AG20443 (cell line): ENCODE measurements around the gene MRPL16.
"Not testable (repeated sequence)": the region's sequence is repeated elsewhere in the genome, so short reads cannot be mapped to it uniquely, and the experiment has no call there.

ENCODE experiments used
- DNase-seq: peaks from one replicate; pipeline ENCODE4 v3.0.0; 2012; ENCODE audit warnings: low spot score, mixed read lengths

Gene MRPL16

DNA sequence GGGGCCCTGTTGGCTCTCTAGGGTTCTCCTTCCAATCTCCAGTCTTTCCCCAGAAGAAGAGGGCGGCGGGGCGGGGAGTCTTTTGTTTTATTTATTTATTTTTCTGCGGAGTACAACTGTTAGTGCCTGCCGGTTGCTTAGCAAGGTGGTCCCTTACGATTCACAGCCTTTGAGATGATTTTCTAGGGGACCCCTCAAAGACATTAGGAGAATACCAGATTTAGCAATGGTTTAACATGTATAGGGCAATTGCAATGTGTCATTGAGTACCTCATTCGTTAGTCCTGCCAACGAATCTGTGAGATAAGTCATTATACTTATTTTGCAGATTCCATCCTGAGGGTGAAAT is 307 bp upstream of the MRPL16 start:
- DNase-seq = no peak

DNA sequence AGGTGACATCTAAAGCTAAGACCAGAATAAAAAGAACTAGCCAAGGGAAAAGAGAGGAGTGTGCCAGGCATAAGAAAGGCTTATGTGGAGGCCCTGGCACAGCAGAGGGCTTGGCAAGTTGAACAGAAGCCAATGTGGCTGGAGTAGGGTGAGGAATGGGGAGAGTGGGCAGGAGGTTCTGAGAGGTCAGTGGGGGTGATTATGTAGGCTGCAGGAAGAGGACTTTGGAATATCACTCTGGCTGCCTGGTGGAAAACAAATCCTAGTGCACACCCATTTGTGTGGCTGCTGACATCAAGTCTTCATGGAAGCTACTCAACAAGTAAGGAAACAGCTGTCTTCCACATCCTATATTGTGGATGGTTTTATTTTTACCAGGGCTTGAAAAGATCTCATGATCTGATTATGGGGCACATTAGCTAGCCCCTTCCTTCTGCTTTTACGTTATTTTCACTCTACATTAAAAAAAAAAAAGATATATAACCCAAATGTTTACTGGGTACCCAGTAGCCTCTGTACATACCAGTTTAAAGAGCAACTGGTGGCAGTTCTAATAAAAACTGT is 3.4 kb downstream of the MRPL16 start:
- no peak for DNase-seq

DNA sequence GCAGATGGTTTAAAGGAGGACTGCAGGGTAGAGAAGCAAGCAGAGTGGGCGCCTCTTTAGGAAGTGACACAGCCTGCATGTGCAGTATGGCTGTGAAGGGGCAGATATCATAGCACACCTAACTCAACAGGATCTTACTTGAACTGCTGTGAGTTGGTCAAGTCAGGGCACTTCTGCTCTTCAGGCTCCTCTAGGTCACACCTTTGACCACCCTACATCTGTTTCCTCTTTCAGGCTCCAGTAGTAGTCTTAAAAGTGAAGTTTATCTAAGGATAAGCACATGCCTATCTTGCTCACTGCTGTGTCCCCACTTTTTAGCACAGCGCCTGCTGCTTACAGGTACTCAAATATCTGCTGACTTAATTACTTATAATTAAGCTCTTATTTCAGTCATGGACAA is 6.5 kb downstream of the MRPL16 start:
- DNase-seq = no peak

- DNase-seq = peak; percentile 62
These were observed 7.9 kb downstream of the MRPL16 start for GRCh38 chr11:59802639-59803176.

DNA sequence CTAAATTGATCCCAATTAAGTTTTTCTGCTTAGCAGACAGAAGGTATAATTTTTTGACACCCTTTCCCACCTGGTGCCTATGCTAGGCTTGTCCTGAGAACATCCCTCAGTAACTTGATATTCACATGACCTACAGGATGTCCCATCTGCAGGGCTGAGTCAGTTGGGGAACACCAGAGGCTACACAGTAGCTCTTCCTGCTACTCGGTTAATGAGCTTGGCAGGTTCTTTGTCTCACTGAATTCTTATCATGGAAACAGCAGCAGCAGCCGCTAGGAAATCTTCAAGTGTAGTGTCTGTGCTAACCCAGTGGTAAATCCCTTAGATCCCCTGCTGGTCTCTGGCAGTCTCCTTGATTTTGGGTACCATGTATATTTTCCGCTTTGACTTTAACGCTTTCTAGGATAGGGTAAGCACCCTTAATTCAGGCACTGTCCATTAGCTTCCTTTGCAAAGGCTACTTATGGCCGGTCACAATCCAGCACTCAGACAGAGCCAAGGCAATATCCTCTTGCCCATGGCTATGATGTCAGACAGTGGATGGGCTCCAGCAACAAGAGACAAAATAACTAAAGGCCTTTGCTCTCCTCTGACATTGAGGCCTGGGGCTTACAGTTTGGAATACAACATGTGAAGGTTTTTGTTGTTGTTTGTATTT is 8.5 kb downstream of the MRPL16 start:
- DNase-seq = peak; percentile 59

GRCh38 chr11:59801160-59801706 is 9.3 kb downstream of the MRPL16 start:
- DNase-seq = no peak

GRCh38 chr11:59800390-59801025 is 10.1 kb downstream of the MRPL16 start:
- no peak for DNase-seq

DNA sequence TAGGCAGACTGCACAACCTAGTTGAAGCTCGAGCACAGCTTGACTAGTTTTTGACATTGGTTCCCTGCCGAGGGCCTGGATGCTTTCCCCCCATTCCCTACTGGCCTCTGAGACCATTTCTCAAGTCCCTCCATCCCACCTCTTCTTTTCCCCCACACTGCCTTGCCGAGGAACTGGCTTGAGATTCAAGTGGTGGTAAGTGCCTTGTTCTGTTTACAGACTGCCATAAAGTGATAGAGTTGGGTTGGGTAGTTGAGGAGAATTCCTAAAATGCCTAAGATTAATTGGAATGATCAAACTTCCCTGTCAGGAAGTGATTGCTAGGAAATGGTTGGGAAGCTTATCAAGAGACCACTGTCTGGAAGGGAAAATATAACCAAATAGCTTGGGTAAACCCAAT is 16.2 kb downstream of the MRPL16 start:
- DNase-seq = no peak

- DNase-seq = no peak
These were observed 18.1 kb downstream of the MRPL16 start for GRCh38 chr11:59792507-59792906.

- no peak for DNase-seq
These were observed 18.9 kb downstream of the MRPL16 start for GRCh38 chr11:59791639-59792038.

- DNase-seq = peak; percentile 68
These were observed 22.8 kb downstream of the MRPL16 start for GRCh38 chr11:59787816-59788215.

DNA sequence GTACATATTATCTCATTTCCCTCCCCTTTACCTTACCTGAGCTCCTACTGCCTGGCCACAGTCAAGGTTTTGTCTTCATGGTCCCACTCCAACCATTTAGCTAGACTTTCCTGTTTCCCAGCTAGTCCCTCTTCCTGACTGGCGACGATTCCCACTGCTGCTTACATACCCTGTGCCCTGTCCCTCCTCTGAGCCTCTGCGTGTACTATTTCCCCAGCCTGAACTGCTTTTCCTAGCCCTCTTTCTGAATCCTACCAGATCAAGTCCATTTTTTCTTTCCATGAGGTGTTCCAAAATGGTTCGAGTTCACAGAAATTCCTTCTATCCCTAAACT is 23.4 kb downstream of the MRPL16 start:
- no peak for DNase-seq

DNA sequence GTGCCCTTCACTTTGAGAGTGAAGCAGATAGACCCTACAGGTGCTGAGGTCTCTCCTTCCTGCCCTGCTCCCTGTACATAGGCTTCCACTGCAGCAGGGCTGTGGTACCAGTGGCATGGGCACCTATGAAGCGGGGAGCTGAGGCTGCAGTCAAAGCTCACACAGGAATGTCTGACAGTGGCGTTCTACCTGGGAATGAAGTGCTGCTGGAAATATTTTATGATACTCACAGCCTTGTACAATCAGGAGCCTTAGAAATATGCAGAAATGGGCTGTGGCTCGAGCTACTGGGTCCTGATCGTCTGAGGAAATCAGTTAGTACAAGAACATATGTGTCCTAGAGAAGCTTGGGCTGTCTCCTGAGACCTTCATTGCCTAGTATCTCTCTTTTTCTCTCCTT is 24.8 kb downstream of the MRPL16 start:
- no peak for DNase-seq

GRCh38 chr11:59784441-59784840 is 26.1 kb downstream of the MRPL16 start:
- not testable (repeated sequence) for DNase-seq

DNA sequence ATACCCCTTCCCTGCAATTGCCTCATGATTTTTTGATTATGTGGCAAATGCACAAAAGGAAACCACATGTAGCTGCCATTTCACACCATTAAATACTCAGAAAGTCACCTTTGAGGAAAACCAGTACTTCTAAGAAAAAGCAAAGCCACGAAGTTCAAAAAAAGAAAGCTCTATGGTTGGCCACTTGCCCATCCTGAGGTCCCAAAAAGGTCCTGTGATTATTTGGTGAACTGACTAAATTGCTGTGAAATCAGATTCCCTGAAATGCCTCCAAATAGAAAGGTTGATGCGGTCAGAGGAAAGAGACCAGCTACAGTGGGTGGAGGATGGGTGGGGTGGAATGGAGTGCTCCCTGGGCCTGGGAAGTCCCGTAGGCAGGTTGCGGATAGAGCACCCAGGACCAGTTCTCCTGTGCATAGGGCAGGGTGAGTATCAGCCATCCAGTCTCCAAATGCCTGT is 26.9 kb downstream of the MRPL16 start:
- DNase-seq = no peak

- no peak for DNase-seq
These were observed 28.5 kb downstream of the MRPL16 start for GRCh38 chr11:59782080-59782479.

- DNase-seq = no peak
These were observed 31.1 kb downstream of the MRPL16 start for GRCh38 chr11:59779487-59779886.

GRCh38 chr11:59778122-59778521 is 32.5 kb downstream of the MRPL16 start:
- no peak for DNase-seq

DNA sequence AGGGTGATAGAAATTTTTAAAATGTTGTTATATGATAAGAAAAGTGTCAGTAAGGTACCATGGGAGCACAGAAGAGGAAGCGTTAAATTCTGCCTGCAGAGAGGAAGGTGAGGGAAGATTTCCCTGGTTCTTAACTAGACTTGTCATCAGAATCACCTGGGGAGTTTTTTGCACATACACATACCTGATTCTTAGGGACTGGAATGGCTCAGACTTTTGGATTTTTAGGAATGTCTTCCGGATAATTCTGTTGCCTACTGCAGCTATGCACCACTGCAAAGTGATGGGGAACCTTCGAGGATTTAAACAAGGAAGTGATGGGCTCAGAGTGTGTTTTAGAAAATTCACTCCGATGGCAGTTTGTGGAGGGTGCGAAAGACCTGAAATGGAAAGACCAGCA is 33.5 kb downstream of the MRPL16 start:
- no peak for DNase-seq

GRCh38 chr11:59776210-59777066 is 34.1 kb downstream of the MRPL16 start:
- no peak for DNase-seq

DNA sequence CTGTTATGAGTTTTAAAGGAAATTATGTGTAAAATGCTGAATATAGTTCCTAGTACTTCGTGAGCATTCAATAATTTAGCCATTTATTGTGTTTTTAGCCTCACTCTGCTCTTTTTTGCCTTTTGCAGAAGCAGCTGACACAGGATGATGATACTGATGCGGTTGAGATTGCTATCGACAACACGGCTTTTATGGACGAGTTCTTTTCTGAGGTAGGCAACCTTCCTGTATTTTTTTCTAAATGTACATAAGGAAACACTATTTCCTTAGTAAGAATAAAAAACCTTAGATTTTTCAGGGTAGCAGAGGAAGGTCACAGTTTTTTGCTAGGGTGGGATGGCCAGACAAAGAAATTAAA is 37.5 kb downstream of the MRPL16 start:
- DNase-seq = no peak

DNA sequence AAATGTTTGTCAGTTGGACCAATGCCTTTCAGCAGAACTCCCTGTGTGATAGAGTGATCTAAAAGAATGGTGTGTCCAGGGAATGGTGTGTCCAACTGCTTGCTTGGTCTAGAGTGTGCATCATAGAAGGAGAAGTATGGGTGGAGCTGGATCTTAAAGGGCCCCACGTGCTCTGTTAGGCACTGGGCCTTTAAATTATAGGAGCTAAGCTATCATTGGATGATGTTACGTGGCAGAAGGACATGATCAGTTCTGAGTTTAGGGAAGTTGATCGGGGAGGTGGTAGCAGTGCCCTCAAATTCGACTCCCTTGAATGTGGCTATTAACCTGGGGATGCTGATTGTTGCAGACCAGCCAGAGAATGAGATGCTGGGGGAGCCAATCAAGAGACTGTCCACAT is 39.0 kb downstream of the MRPL16 start:
- DNase-seq = no peak
